Measurements from ENCODE around the gene HOXD4. TPM values are rescaled to one million over a fixed set of nuclear protein-coding genes. Genes with fewer than 3 reads are reported as not detected.

HOXD4 gene
- total RNA-seq, 1 donor from 2014 or later = not detected

- intact Hi-C loops (cut with DNase I) = no loop called here
- ATAC-seq (ENCODE audit: poor library complexity) (no peak), DNase-seq (no peak)
Measured at GRCh38 chr2:176112375-176113302, 38.7 kb upstream of the HOXD4 start.

- intact Hi-C loops (cut with DNase I) = no loop called here
- DNase-seq (no peak), ATAC-seq (ENCODE audit: poor library complexity) (no peak)
Measured at GRCh38 chr2:176114120-176114929, 37.0 kb upstream of the HOXD4 start.

- no peak for ATAC-seq (ENCODE audit: poor library complexity)
- intact Hi-C loops (cut with DNase I) = no loop called here
- DNase-seq = no peak
Measured at GRCh38 chr2:176114930-176115625, 36.3 kb upstream of the HOXD4 start.

- no peak for DNase-seq
- no peak for ATAC-seq (ENCODE audit: poor library complexity)
- intact Hi-C loops (cut with DNase I) = no loop called here
Measured at GRCh38 chr2:176115883-176116813, 35.2 kb upstream of the HOXD4 start, which contains the start of gene HOXD10. Gene HOXD10 (plus strand): TSS chr2:176116778. CDS start chr2:176116834, 56 bp downstream.

- intact Hi-C loops (cut with DNase I) = no loop called here
- ATAC-seq (ENCODE audit: poor library complexity) = no peak
- DNase-seq = no peak
Measured at GRCh38 chr2:176117162-176117822, 34.1 kb upstream of the HOXD4 start.

GRCh38 chr2:176117823-176118371 is 33.5 kb upstream of the HOXD4 start:
- intact Hi-C loops (cut with DNase I) = no loop called here
- DNase-seq = no peak
- ATAC-seq (ENCODE audit: poor library complexity) = no peak

GRCh38 chr2:176118601-176119339 is 32.6 kb upstream of the HOXD4 start:
- intact Hi-C loops (cut with DNase I) = no loop called here
- ATAC-seq (ENCODE audit: poor library complexity) (no peak), DNase-seq (no peak)

GRCh38 chr2:176120364-176121189 is 30.8 kb upstream of the HOXD4 start:
- ATAC-seq (ENCODE audit: poor library complexity) = no peak
- intact Hi-C loops (cut with DNase I) = loop anchor here (10.0 kb wide), 2 partner anchors 694 to 1024 kb away; no protein-coding TSS in a partner anchor
- DNase-seq = no peak

- DNase-seq = no peak
- ATAC-seq (ENCODE audit: poor library complexity) = no peak
- intact Hi-C loops (cut with DNase I) = loop anchor here (10.0 kb wide), 2 partner anchors 693 to 1023 kb away; no protein-coding TSS in a partner anchor
Measured at GRCh38 chr2:176121190-176122051, 29.9 kb upstream of the HOXD4 start.

GRCh38 chr2:176122052-176122682 is 29.2 kb upstream of the HOXD4 start:
- DNase-seq (no peak), ATAC-seq (ENCODE audit: poor library complexity) (peak; percentile 12)
- intact Hi-C loops (cut with DNase I) = loop anchor here (10.0 kb wide), 2 partner anchors 693 to 1023 kb away; no protein-coding TSS in a partner anchor

GRCh38 chr2:176122683-176123410 is 28.5 kb upstream of the HOXD4 start, which contains the start of gene HOXD9:
Gene HOXD9 (plus strand): TSS chr2:176122719. CDS start chr2:176122769, 50 bp downstream.
- DNase-seq = peak; percentile 65
- intact Hi-C loops (cut with DNase I) = loop anchor here (10.0 kb wide), 2 partner anchors 692 to 1022 kb away; no protein-coding TSS in a partner anchor
- ATAC-seq (ENCODE audit: poor library complexity) = peak; percentile 58

GRCh38 chr2:176123411-176124109 is 27.8 kb upstream of the HOXD4 start:
- intact Hi-C loops (cut with DNase I) = loop anchor here (10.0 kb wide), 2 partner anchors 691 to 1021 kb away; no protein-coding TSS in a partner anchor
- ATAC-seq (ENCODE audit: poor library complexity) (no peak), DNase-seq (no peak)
